Measurements from ENCODE around the gene OLIG1.
A peak's percentile ranks its signal among the peaks of the same experiment; 100 is the strongest.

The OLIG1 gene

GRCh38 chr21:33069994-33070743 lies at the start of gene OLIG1:
Gene OLIG1, plus strand, starts transcription at chr21:33070141. Its CDS starts 106 bp downstream, at chr21:33070247.
- DNase-seq (ENCODE audit: low read depth in 1 of 2, low spot score in 1 of 2), result peak; percentile 80 to 99
- in situ Hi-C loops (cut with HindIII; ENCODE audit: low pct_unique_long_range_greater_than_20kb, low sequenced_read_pairs), result no loop called here

GRCh38 chr21:33020558-33021100 lies 49.3 kb upstream of the OLIG1 start:
- in situ Hi-C loops (cut with HindIII; ENCODE audit: low pct_unique_long_range_greater_than_20kb, low sequenced_read_pairs), result no loop called here

More at GRCh38 chr21:33069994-33070743, at the start of gene OLIG1:
- TF ChIP-seq JUND (IDR thresholded peaks at IDR 0.05; ENCODE audit: low read depth), result no peak

GRCh38 chr21:33021150-33021549 lies 48.8 kb upstream of the OLIG1 start:
- in situ Hi-C loops (cut with HindIII; ENCODE audit: low pct_unique_long_range_greater_than_20kb, low sequenced_read_pairs), result no loop called here
- no peak for TF ChIP-seq JUND (IDR thresholded peaks at IDR 0.05; ENCODE audit: low read depth)
- DNase-seq (ENCODE audit: low read depth in 1 of 2, low spot score in 1 of 2), result no peak

More at GRCh38 chr21:33020558-33021100, 49.3 kb upstream of the OLIG1 start:
- DNase-seq (ENCODE audit: low read depth in 1 of 2, low spot score in 1 of 2), result no peak
- TF ChIP-seq JUND (IDR thresholded peaks at IDR 0.05; ENCODE audit: low read depth), result no peak

- no peak for TF ChIP-seq JUND (IDR thresholded peaks at IDR 0.05; ENCODE audit: low read depth)
- in situ Hi-C loops (cut with HindIII; ENCODE audit: low pct_unique_long_range_greater_than_20kb, low sequenced_read_pairs), result no loop called here
- no peak for DNase-seq (ENCODE audit: low read depth in 1 of 2, low spot score in 1 of 2)
These were observed 48.3 kb upstream of the OLIG1 start for GRCh38 chr21:33021667-33022066.

GRCh38 chr21:33022489-33022827 lies 47.5 kb upstream of the OLIG1 start:
- no peak for TF ChIP-seq JUND (IDR thresholded peaks at IDR 0.05; ENCODE audit: low read depth)
- in situ Hi-C loops (cut with HindIII; ENCODE audit: low pct_unique_long_range_greater_than_20kb, low sequenced_read_pairs), result no loop called here
- DNase-seq (ENCODE audit: low read depth in 1 of 2, low spot score in 1 of 2), result no peak

- in situ Hi-C loops (cut with HindIII; ENCODE audit: low pct_unique_long_range_greater_than_20kb, low sequenced_read_pairs), result no loop called here
- no peak for DNase-seq (ENCODE audit: low read depth in 1 of 2, low spot score in 1 of 2)
- no peak for TF ChIP-seq JUND (IDR thresholded peaks at IDR 0.05; ENCODE audit: low read depth)
These were observed 46.9 kb upstream of the OLIG1 start for GRCh38 chr21:33022828-33023573.

GRCh38 chr21:33023574-33024200 lies 46.3 kb upstream of the OLIG1 start:
- no peak for DNase-seq (ENCODE audit: low read depth in 1 of 2, low spot score in 1 of 2)
- no peak for TF ChIP-seq JUND (IDR thresholded peaks at IDR 0.05; ENCODE audit: low read depth)
- in situ Hi-C loops (cut with HindIII; ENCODE audit: low pct_unique_long_range_greater_than_20kb, low sequenced_read_pairs), result no loop called here

- no peak for TF ChIP-seq JUND (IDR thresholded peaks at IDR 0.05; ENCODE audit: low read depth)
- DNase-seq (ENCODE audit: low read depth in 1 of 2, low spot score in 1 of 2), result no peak
- in situ Hi-C loops (cut with HindIII; ENCODE audit: low pct_unique_long_range_greater_than_20kb, low sequenced_read_pairs), result no loop called here
These were observed 45.5 kb upstream of the OLIG1 start for GRCh38 chr21:33024201-33025103.

GRCh38 chr21:33025106-33025488 lies 44.8 kb upstream of the OLIG1 start:
- no peak for TF ChIP-seq JUND (IDR thresholded peaks at IDR 0.05; ENCODE audit: low read depth)
- in situ Hi-C loops (cut with HindIII; ENCODE audit: low pct_unique_long_range_greater_than_20kb, low sequenced_read_pairs), result no loop called here
- no peak for DNase-seq (ENCODE audit: low read depth in 1 of 2, low spot score in 1 of 2)

GRCh38 chr21:33025489-33026442 lies 44.2 kb upstream of the OLIG1 start, which contains the start of gene OLIG2:
Gene OLIG2, plus strand, starts transcription at chr21:33025935. Its CDS starts 928 bp downstream, at chr21:33026863.
- DNase-seq (ENCODE audit: low read depth in 1 of 2, low spot score in 1 of 2), result no peak
- TF ChIP-seq JUND (IDR thresholded peaks at IDR 0.05; ENCODE audit: low read depth), result no peak
- in situ Hi-C loops (cut with HindIII; ENCODE audit: low pct_unique_long_range_greater_than_20kb, low sequenced_read_pairs), result no loop called here

- no peak for TF ChIP-seq JUND (IDR thresholded peaks at IDR 0.05; ENCODE audit: low read depth)
- in situ Hi-C loops (cut with HindIII; ENCODE audit: low pct_unique_long_range_greater_than_20kb, low sequenced_read_pairs), result no loop called here
- DNase-seq (ENCODE audit: low read depth in 1 of 2, low spot score in 1 of 2), result no peak
These were observed 43.5 kb upstream of the OLIG1 start for GRCh38 chr21:33026443-33026858.

All from T47D (cell line).